HepG2 (cell line): ENCODE data around the gene MUL1. TPM values are rescaled to one million over a fixed set of nuclear protein-coding genes. Genes with fewer than 3 reads are reported as not detected.

ENCODE experiments used
- ATF4 ChIP-seq, 2 experiments: fragments of 450-650 bp in 1 of 2; sonication (generic) in 1 of 2; formaldehyde crosslinking; IDR thresholded peaks; 2 replicates each; pipeline versions ENCODE4 v1.5.0 to v1.8.0; 2020 to 2022; ENCODE audit warnings: mild to moderate bottlenecking in 1 of 2, missing genetic modification reagents in 1 of 2
- EZH2 ChIP-seq: conservative IDR thresholded peaks from 2 replicates; pipeline ENCODE4 v1.6.1; 2012; ENCODE audit warnings: mild to moderate bottlenecking, low read depth, low read length, moderate library complexity
- IKZF4 ChIP-seq: sonication (generic); formaldehyde crosslinking; IDR thresholded peaks from 2 replicates; pipeline ENCODE4 v1.5.1; 2020; ENCODE audit warnings: borderline replicate concordance, mild to moderate bottlenecking, low read depth, missing genetic modification reagents; ENCODE audit errors: not compliant biosample characterization
- JUND ChIP-seq: sonication (generic); formaldehyde crosslinking; IDR thresholded peaks from 2 replicates; pipeline ENCODE4 v1.8.0; 2022; ENCODE audit warnings: mild to moderate bottlenecking, missing genetic modification reagents
- KLF13 ChIP-seq: sonication (generic); formaldehyde crosslinking; IDR thresholded peaks from 2 replicates; pipeline ENCODE4 v1.4.0; 2020; ENCODE audit warnings: mild to moderate bottlenecking, missing genetic modification reagents
- MED8 ChIP-seq: sonication (generic); formaldehyde crosslinking; IDR thresholded peaks from 2 replicates; pipeline ENCODE4 v1.8.1; 2023; ENCODE audit warnings: mild to moderate bottlenecking, missing genetic modification reagents; ENCODE audit not compliant: insufficient replicate concordance
- POLR2A ChIP-seq, 2 experiments: IDR thresholded peaks; 2 replicates each; pipeline ENCODE4 v1.6.1; 2011; ENCODE audit warnings: low read depth in 2 of 2, low read length in 2 of 2, mild to moderate bottlenecking in 1 of 2, moderate library complexity in 1 of 2; ENCODE audit not compliant: insufficient read depth in 1 of 2
- PRPF4 ChIP-seq: fragments of 200-400 bp; formaldehyde crosslinking; IDR thresholded peaks from 2 replicates; pipeline ENCODE4 v1.6.1; 2016; ENCODE audit warnings: low read length, low read depth; ENCODE audit not compliant: poor library complexity, severe bottlenecking
- REL ChIP-seq: sonication (generic); formaldehyde crosslinking; conservative IDR thresholded peaks from 2 replicates; pipeline ENCODE4 v1.8.0; 2022; ENCODE audit warnings: mild to moderate bottlenecking, missing genetic modification reagents, moderate library complexity
- RELA ChIP-seq: sonication (generic); formaldehyde crosslinking; IDR thresholded peaks from 2 replicates; pipeline ENCODE4 v1.4.0; 2020; ENCODE audit warnings: missing genetic modification reagents
- STAG1 ChIP-seq: sonication (generic); formaldehyde crosslinking; IDR thresholded peaks from 2 replicates; pipeline ENCODE4 v1.4.0; 2020; ENCODE audit warnings: missing genetic modification reagents
- UBTF ChIP-seq: sonication (generic); formaldehyde crosslinking; IDR thresholded peaks from 2 replicates; pipeline ENCODE4 v1.4.0; 2020; ENCODE audit warnings: mild to moderate bottlenecking, missing genetic modification reagents
- ZNF18 ChIP-seq: sonication (generic); formaldehyde crosslinking; IDR thresholded peaks from 2 replicates; pipeline ENCODE4 v1.8.0; 2022; ENCODE audit warnings: mild to moderate bottlenecking, missing genetic modification reagents; ENCODE audit not compliant: insufficient replicate concordance
- ZNF350 ChIP-seq: sonication (generic); formaldehyde crosslinking; IDR thresholded peaks from 2 replicates; pipeline ENCODE4 v1.4.0; 2020; ENCODE audit warnings: mild to moderate bottlenecking, low read depth, missing genetic modification reagents, borderline replicate concordance
- ZNF788 ChIP-seq: sonication (generic); formaldehyde crosslinking; IDR thresholded peaks from 2 replicates; pipeline ENCODE4 v1.5.0; 2020; ENCODE audit warnings: mild to moderate bottlenecking, missing genetic modification reagents, borderline replicate concordance
- ZNF792 ChIP-seq: IDR thresholded peaks from 2 replicates; pipeline ENCODE4 v1.6.1; 2016
- ZZZ3 ChIP-seq: sonication (generic); formaldehyde crosslinking; IDR thresholded peaks from 2 replicates; pipeline ENCODE4 v1.4.0; 2020; ENCODE audit warnings: missing genetic modification reagents, mild to moderate bottlenecking, borderline replicate concordance
- polyA plus RNA-seq, 8 experiments: library from polyadenylated mRNA; depleted of rRNA in 3 of 8; stranded (reverse) in 7 of 8; unstranded in 1 of 8; fragments of >200 nt; fragmentation: Illumina TruSeq in 4 of 8; extraction: Trizol in 4 of 8; gene quantifications; 2 replicates each; pipeline versions ENCODE4 v1.2.1 to v1.2.3, GENCODE V29; 2011 to 2016; ENCODE audit warnings: low read depth in 4 of 8, missing spikeins in 1 of 8, mixed read lengths in 1 of 8; ENCODE audit not compliant: insufficient read depth in 1 of 8
- total RNA-seq, 5 experiments: library from RNA; depleted of rRNA; stranded (reverse); fragments of >200 nt; fragmentation: Illumina TruSeq; extraction: Trizol; gene quantifications; 2 replicates each; pipeline ENCODE4 v1.2.3, GENCODE V29; 2016; ENCODE audit warnings: low read depth in 1 of 5
- TF ChIP-seq, protein P1 (sequence below), 2 experiments: sonication (generic) in 1 of 2; formaldehyde crosslinking in 1 of 2; IDR thresholded peaks; 2 replicates each; pipeline versions ENCODE4 v1.4.0 to v1.6.1; 2018 to 2020; ENCODE audit warnings: missing genetic modification reagents in 2 of 2, borderline replicate concordance in 1 of 2, low read depth in 1 of 2, mild to moderate bottlenecking in 1 of 2, missing biosample characterization in 1 of 2
- TF ChIP-seq, protein P2 (sequence below): sonication (generic); formaldehyde crosslinking; IDR thresholded peaks from 2 replicates; pipeline ENCODE4 v1.4.0; 2020; ENCODE audit warnings: missing genetic modification reagents, low read depth, mild to moderate bottlenecking, borderline replicate concordance

The MUL1 gene
- total and polyA plus RNA-seq, 2 of the 13 experiments (the other 11 are each of a cell fraction or from before 2014, with no cell fraction given) = 21.5 to 26.5 TPM

DNA sequence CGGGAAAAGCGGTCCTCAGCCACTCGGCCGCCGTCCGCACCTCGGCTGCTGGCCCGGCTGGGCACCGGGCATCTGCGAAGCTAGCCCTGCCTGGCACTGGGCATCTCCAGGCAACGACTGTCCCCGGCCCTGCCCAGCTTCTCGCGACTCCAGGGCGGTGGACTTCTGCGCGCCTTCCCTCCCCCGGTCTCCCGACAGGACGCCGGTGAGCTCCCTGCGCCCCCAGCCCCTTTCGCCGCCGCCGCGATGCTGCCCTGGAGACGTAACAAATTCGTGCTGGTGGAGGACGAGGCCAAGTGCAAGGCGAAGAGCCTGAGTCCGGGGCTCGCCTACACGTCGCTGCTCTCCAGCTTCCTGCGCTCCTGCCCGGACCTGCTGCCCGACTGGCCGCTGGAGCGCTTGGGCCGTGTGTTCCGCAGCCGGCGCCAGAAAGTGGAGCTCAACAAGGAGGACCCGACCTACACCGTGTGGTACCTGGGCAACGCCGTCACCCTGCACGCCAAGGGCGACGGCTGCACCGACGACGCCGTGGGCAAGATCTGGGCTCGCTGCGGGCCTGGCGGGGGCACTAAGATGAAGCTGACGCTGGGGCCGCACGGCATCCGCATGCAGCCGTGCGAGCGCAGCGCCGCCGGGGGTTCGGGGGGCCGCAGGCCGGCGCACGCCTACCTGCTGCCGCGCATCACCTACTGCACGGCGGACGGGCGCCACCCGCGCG, 44.9 kb upstream of the MUL1 start (continued):
- TF ChIP-seq MED8 (CRISPR knock-in tag) = peak; percentile 17
- no peak for TF ChIP-seq JUND (CRISPR knock-in tag)
- TF ChIP-seq PRPF4 = no peak
- TF ChIP-seq, protein P1, sequence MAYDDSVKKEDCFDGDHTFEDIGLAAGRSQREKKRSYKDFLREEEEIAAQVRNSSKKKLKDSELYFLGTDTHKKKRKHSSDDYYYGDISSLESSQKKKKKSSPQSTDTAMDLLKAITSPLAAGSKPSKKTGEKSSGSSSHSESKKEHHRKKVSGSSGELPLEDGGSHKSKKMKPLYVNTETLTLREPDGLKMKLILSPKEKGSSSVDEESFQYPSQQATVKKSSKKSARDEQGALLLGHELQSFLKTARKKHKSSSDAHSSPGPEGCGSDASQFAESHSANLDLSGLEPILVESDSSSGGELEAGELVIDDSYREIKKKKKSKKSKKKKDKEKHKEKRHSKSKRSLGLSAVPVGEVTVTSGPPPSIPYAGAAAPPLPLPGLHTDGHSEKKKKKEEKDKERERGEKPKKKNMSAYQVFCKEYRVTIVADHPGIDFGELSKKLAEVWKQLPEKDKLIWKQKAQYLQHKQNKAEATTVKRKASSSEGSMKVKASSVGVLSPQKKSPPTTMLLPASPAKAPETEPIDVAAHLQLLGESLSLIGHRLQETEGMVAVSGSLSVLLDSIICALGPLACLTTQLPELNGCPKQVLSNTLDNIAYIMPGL (CRISPR knock-in tag; IDR thresholded peaks at IDR 0.05; ENCODE audit: borderline replicate concordance in 1 of 2, low read depth in 1 of 2) = no peak
- TF ChIP-seq ZNF792 (CRISPR knock-in tag) = no peak
- peak; percentile 48; the same call in 1 of the 2 replicates for TF ChIP-seq ZZZ3 (CRISPR knock-in tag)
- no peak for TF ChIP-seq ZNF788
- no peak for TF ChIP-seq KLF13 (CRISPR knock-in tag)
- no peak for TF ChIP-seq RELA
- TF ChIP-seq EZH2 = no peak
- TF ChIP-seq POLR2A (IDR thresholded peaks at IDR 0.05; ENCODE audit: insufficient read depth in 1 of 2, low read depth in 2 of 2, low read length in 2 of 2) = no peak
- no peak for TF ChIP-seq REL
- TF ChIP-seq ATF4 (CRISPR knock-in tag; IDR thresholded peaks at IDR 0.05) = no peak
- TF ChIP-seq STAG1 (CRISPR knock-in tag) = no peak
- TF ChIP-seq, protein P2, sequence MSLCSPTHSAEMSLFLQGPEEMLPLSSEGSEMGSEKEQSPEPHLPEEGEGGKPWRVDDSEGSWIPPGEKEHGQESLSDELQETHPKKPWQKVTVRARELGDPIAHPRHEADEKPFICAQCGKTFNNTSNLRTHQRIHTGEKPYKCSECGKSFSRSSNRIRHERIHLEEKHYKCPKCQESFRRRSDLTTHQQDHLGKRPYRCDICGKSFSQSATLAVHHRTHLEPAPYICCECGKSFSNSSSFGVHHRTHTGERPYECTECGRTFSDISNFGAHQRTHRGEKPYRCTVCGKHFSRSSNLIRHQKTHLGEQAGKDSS (CRISPR knock-in tag) = no peak
- no peak for TF ChIP-seq IKZF4
- no peak for TF ChIP-seq ZNF18 (CRISPR knock-in tag)
- TF ChIP-seq ZNF350 (CRISPR knock-in tag) = no peak
- peak; percentile 41; the same call in 1 of the 2 replicates for TF ChIP-seq UBTF
